NCI-H774 (cell line): ENCODE measurements around the gene WNT7B.

Experiments used
- DNase-seq: peaks from one replicate; lab custom pipeline; 2025; lab: John Stamatoyannopoulos, UW

The WNT7B gene

DNA sequence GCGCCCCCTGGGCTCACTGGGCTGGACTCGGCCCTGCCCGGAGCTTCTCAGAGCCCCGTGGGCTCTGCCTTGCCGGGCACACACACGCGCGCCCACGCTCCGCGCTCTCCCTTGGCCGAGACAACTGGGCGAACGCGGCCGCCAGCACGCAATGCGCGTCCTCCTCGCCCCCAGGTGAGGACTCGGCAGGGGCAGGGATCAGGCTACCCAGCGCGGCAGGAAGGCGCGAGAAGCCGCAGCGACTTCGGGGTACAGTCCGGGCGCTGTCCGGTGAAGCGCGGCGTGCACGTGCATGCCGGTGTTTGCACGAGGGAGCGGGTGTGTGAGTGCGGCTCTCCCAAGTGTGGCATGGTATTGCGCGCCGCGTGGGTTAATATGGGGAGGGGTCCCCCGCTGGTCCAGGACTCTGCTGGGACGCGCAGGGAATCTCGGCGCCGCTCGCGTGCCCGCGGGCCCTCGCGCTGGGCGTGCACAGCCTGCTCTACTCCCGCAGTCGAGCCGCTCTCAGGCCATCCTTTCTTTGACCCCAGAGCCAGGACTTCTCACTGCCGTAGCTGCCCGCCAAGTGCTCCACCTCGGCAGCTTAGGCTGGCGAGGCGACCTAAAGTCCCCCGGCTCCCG is 5.4 kb downstream of the WNT7B start:
- DNase-seq = no peak

- no peak for DNase-seq
Measured at GRCh38 chr22:45970705-45971407, 6.1 kb downstream of the WNT7B start.

DNA sequence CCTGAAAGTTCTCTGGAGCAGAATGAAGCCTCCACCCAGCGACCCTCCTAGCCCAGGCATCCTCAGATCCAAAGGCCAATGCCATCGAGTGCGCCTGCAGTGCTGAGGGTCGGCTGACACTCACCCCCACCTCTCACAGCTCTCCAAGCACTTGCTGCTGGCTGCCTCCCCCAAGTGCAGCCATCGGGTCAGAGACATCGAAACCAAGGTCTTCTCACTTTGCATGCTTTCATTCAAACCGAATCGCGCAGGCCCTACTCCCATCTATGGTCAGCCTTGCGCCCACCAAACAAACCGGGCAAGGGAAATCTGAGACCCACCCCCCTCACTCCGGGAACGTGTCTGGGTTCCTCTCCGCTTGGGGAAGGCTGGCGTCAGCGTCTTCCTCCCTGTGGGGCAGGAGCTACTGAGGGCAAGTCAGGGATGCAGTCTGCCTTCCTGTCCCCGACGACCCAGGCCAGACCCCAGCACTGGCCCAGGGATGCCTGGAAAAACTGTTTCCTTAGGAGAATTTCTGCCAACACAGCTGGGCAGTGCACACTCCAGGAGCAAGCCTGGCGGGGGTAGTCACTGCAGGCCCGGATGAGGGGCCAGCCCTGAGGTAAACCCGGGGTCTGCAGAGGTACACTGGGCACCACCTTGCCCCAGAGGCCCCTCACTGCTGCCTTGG is 7.0 kb downstream of the WNT7B start:
- DNase-seq = no peak

GRCh38 chr22:45969414-45969799 is 7.6 kb downstream of the WNT7B start:
- DNase-seq = no peak

GRCh38 chr22:45968751-45969413 is 8.1 kb downstream of the WNT7B start:
- no peak for DNase-seq

- no peak for DNase-seq
Measured at GRCh38 chr22:45968003-45968650, 8.8 kb downstream of the WNT7B start.

DNA sequence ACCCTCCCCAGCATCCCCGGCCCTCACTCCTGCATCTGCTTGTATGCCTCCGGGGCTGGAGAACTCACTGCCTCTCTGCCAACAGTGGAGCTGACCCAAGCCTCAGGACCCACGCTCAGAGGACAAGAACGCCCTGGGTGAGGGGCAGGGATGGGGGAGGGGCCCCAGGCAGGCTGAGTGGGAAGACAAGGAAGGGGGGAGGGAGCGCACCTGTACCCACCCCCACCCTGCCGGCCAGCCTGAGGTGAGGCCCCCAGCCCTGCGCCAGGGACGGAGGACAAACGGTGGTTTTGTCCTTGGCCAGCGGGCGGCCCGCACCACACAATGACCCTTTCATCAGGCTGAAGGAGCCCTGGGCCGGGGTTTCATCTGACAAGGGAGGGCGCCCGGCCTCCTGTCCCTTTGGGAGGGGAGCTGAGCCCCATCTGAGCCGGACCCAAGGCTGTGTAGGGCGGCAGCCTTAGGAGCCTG is 10.0 kb downstream of the WNT7B start:
- no peak for DNase-seq

- peak; percentile 23 for DNase-seq
Measured at GRCh38 chr22:45966320-45966894, 10.6 kb downstream of the WNT7B start.

GRCh38 chr22:45965563-45965962 is 11.4 kb downstream of the WNT7B start:
- no peak for DNase-seq

DNA sequence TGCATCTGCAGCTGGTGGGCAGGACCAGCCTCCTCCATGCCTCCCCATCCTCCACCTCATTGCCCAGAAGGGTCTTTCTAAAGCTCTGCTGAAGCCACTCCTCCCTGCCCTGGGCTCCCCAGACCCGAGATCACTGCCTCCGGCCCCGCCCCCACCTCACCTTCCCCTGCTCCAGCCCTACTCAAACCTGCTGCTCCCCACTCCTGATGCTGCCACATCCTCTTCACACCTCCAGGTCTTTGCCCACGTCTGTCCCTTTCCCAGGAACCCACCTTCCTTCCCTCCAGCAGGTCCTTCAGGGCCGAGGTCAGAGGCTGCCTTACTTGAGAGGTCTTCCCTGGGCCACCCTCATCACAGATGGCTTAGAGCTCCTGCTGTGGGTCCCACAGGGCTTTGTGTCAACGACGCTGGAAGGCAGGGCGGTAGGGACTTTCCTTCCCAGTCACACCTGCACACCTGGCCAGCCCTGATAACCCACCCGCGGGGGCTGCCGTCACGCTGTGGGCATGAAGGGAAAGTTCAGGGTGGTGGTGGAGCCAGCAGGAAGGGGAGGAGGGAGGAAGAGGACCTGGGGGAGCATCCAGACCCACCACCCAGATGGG is 11.9 kb downstream of the WNT7B start:
- no peak for DNase-seq

- DNase-seq = no peak
Measured at GRCh38 chr22:45964372-45964771, 12.6 kb downstream of the WNT7B start.

- DNase-seq = no peak
Measured at GRCh38 chr22:45963821-45964220, 13.1 kb downstream of the WNT7B start.

DNA sequence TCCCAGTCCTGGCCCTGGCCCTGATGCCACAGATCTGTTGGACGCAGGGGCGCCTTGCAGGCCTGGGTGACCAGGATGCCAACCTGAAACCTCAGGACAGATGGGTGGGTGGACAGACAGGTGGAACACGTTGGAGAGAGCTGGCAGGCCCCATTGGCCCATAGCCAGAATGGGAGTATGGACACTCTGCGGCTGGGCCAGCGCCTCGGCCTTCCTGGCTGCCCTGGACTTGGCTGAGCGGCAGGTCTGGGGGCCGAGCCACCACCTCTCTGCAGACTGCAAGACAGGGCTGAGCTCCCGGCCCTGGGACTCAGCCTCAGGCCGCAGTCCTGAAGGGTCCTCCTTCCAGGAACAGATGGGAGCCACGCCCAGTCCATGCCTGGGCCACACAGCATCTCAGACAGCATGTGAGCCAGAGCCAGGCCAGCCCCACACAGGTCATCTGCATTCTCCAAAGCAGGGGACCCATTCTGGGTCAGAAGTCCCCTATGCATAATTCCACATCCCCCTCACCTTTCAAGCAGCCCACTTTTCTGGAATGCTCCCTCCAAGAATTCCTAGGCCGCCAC is 14.1 kb downstream of the WNT7B start:
- no peak for DNase-seq

DNA sequence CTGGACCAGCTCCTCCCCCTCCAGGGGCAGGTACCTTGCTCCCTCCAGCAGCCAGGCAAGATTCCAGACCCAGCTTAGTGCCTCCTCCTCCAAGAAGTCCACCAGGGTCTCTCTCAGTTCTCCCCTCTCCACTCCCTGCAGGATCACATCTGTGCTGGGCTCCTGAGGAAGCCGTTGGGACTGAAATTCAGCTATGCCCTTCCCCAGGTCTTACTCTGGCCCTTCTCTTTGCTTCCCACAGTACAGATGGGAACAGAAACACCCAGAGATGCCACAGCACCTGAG is 14.6 kb downstream of the WNT7B start:
- DNase-seq = no peak

- DNase-seq = no peak
Measured at GRCh38 chr22:45961679-45962433, 15.1 kb downstream of the WNT7B start.

GRCh38 chr22:45960477-45961386 is 16.2 kb downstream of the WNT7B start:
- no peak for DNase-seq

- no peak for DNase-seq
Measured at GRCh38 chr22:45959719-45960476, 17.1 kb downstream of the WNT7B start.

DNA sequence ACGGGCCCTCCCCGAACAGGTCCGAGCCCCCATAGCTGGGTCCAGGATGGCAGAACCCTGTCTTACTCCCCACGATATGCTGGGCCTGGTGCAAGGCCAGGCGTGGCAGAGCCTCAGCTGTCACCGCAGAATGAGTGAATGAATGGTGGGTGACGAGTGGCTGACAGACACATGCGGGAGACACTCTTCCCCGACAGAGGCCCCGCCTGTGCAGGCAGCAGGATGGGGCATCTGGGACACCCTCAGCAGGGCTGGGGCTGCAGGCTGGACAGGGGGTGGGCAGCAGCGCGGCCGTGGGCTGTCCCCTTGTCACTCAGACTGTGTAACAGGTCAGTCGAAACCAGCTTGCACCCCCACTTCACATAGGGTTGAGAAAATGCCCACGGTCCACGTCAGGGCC is 18.0 kb downstream of the WNT7B start:
- DNase-seq = no peak

- DNase-seq = no peak
Measured at GRCh38 chr22:45957826-45958225, 19.1 kb downstream of the WNT7B start.
